ENCODE results near the gene MS4A6E.

MS4A6E gene

GRCh38 chr11:60371854-60372253, 44.8 kb downstream of the MS4A6E start:
- DNase-seq (ENCODE audit: low read depth in 2 of 2, low spot score in 1 of 2): no peak

DNA sequence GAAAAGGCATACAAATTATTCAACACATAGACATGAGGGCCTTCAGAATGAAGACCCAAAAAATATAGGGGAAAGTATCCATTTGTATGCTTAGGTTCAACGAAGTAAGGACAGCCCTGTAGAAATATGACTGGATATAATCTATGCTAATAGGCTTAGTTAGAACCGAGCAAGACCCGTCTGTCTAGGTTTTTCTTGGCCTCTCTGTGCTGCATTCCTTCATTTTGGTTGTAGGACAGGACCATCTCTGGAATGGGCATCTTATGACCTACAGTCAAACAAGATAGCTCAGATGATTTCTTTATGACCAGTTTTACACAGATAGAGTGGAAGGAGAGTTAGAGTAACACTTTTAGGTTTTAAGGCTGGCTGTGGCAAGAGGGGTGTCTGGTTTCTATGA, 45.7 kb downstream of the MS4A6E start:
- no peak for DNase-seq (ENCODE audit: low read depth in 2 of 2, low spot score in 1 of 2)

DNA sequence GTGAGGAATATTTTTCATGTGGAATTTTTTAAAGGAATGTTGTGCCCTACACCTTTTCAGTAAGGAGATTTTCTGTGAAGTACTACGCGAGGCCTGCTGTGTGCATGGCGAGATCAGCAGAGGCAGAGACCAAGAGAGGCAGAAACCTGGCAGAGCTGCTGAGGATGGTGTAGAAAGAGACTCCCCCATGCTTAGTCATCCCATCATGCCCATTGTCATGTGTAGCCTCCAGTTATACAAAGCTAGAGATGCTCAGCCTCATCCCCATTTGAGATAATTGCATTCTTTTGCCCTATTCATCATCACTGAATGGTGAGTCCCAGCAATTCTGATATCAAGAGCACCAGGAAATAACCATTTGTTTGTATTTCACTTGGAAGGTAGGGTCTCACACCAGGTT, 48.3 kb downstream of the MS4A6E start:
- no peak for DNase-seq (ENCODE audit: low read depth in 2 of 2, low spot score in 1 of 2)

DNA sequence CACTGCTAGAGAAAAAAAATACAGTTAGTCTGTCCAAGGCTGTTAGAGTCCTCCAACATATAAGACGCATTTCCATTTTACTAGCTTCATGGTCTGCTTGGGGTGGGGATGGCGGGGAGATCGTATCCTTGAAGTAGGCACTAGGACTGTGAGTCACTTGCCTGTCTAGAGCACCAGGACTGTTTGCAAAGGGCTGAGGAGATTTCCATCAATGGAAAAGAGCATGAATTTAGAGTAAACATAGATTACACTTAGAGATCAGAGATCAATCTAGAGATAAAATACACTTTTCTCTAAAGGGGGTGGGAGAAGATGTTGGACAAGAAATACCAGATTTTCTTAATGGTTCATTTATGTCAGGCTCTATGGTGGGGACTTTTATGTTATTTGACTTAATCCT, 49.5 kb downstream of the MS4A6E start:
- no peak for DNase-seq (ENCODE audit: low read depth in 2 of 2, low spot score in 1 of 2)

- DNase-seq (ENCODE audit: low read depth in 2 of 2, low spot score in 1 of 2): no peak
These were observed 50.5 kb downstream of the MS4A6E start for GRCh38 chr11:60377401-60378136.

- no peak for DNase-seq (ENCODE audit: low read depth in 2 of 2, low spot score in 1 of 2)
These were observed 51.3 kb downstream of the MS4A6E start, which contains the start of gene MS4A7 for GRCh38 chr11:60378354-60378753. Gene MS4A7 (plus strand): TSS chr11:60378532. CDS start chr11:60383142, 4,610 bp downstream.

GRCh38 chr11:60389279-60389910, 62.3 kb downstream of the MS4A6E start:
- no peak for DNase-seq (ENCODE audit: low read depth in 2 of 2, low spot score in 1 of 2)

- no peak for DNase-seq (ENCODE audit: low read depth in 2 of 2, low spot score in 1 of 2)
These were observed 63.4 kb downstream of the MS4A6E start for GRCh38 chr11:60390419-60390818.
